ENCODE results near the gene XPO5.
A peak's percentile ranks its signal among the peaks of the same experiment; 100 is the strongest.
"Not testable (repeated sequence)": the region's sequence is repeated elsewhere in the genome, so short reads cannot be mapped to it uniquely, and the experiment has no call there.

The XPO5 gene

GRCh38 chr6:43575772-43576551 lies at the start of gene XPO5, which contains the start of gene POLH:
Gene XPO5 (minus strand): TSS chr6:43576038. CDS start chr6:43575864, 174 bp downstream.
Gene POLH (plus strand): TSS chr6:43576185. CDS start chr6:43582320, 6,135 bp downstream.
- peak; percentile 93 to 95 for DNase-seq

- DNase-seq, result no peak
These were observed 49.7 kb upstream of the XPO5 start for GRCh38 chr6:43625393-43625992.

- no peak for DNase-seq
These were observed 49.0 kb upstream of the XPO5 start for GRCh38 chr6:43624786-43625288.

GRCh38 chr6:43623880-43624785 lies 48.3 kb upstream of the XPO5 start:
- DNase-seq, result no peak

- DNase-seq, result no peak
These were observed 46.7 kb upstream of the XPO5 start for GRCh38 chr6:43622541-43622940.

- DNase-seq, result no peak
These were observed 46.0 kb upstream of the XPO5 start for GRCh38 chr6:43621836-43622180.

DNA sequence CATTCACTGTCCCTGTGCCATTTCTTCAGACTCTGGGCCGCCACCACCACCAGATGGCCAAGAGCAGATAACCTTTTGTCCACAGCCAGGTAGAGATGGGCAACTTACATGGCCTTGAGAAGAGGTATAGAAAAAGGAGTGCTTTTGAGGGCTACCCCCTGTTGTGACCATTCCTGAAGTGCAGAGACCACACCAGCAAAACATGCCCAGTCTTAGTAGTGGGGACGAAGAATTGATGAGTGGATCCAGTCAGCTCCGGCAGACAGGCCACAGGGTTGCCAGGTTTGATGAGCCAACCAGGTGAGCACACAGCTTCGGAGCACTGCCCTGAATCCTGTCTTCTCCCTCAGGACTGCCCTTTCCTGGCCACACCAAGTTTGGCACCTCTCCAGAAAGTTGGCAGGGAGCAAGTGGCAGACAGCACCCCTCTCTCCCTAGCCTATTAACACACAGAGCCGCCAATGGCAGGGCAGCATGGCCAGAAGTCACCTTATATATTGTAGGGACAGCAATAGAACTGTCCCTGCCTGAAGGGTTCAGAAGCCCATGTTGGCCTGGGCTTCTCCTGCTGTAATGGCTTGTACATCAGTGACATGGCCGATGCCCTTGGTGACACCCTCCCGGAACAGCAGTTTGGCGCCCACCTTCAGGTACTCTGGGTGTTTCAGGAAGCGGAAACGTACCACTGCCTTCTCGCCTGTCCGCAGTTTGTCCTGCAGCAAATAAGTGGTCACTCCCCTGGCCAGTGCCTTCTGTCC lies 45.4 kb upstream of the XPO5 start:
- no peak for DNase-seq

- no peak for DNase-seq
These were observed 41.1 kb upstream of the XPO5 start for GRCh38 chr6:43616725-43617472.

- DNase-seq, result no peak
These were observed 38.5 kb upstream of the XPO5 start for GRCh38 chr6:43614396-43614730.

DNA sequence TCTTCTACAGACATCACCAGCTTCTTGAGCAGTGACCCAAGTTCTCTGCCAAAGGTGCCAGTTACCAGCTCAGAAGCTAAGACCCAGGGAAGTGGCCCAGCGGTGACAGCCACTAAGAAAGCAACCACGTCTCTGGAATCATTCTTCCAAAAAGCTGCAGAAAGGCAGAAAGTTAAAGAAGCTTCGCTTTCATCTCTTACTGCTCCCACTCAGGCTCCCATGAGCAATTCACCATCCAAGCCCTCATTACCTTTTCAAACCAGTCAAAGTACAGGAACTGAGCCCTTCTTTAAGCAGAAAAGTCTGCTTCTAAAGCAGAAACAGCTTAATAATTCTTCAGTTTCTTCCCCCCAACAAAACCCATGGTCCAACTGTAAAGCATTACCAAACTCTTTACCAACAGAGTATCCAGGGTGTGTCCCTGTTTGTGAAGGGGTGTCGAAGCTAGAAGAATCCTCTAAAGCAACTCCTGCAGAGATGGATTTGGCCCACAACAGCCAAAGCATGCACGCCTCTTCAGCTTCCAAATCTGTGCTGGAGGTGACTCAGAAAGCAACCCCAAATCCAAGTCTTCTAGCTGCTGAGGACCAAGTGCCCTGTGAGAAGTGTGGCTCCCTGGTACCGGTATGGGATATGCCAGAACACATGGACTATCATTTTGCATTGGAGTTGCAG lies 38.0 kb upstream of the XPO5 start:
- no peak for DNase-seq

GRCh38 chr6:43610431-43610830 lies 34.6 kb upstream of the XPO5 start:
- no peak for DNase-seq

- no peak for DNase-seq
These were observed 33.6 kb upstream of the XPO5 start for GRCh38 chr6:43609402-43609801.

- DNase-seq, result no peak
These were observed 33.0 kb upstream of the XPO5 start for GRCh38 chr6:43608807-43609206.

DNA sequence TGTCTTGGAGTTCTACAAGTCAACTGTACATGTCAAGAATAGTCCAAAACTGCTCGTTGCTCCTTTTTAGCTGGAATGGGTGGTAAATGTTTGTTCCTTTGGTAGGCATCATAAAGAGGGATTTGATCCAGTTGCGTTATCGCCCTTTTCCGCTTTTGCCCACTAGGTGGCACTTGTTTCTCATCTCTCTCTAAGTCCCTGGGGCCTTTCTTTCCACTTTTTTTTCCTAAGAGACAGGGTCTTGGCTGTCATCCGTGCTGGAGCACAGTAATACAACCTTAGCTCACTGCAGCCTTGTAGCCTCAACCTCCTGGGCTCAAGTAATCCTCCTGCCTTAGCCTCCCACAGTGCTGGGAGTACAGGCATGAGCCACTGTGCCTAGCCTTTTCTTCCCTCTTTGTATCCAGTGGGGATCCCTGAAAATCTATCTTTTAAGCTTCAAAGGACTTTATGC lies 32.5 kb upstream of the XPO5 start:
- peak; percentile 65 to 70 for DNase-seq

DNA sequence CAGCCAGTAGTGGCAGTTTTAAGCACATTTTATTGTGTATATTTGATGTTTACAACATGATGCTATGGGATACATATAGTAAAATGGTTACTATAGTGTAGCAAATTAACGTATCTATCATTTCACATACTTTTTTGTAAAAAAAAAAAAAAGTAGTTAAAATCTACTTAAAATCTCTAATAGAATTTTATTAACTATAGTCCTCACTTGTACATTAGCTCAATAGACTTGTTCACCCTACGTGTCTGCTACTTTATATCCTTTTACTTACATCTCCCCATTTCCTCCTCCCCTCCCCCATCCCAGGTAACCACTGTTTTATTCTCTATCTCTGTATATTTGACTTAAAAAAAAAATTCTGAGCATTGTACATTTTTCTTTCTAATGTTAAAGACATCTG lies 30.2 kb upstream of the XPO5 start:
- no peak for DNase-seq

DNA sequence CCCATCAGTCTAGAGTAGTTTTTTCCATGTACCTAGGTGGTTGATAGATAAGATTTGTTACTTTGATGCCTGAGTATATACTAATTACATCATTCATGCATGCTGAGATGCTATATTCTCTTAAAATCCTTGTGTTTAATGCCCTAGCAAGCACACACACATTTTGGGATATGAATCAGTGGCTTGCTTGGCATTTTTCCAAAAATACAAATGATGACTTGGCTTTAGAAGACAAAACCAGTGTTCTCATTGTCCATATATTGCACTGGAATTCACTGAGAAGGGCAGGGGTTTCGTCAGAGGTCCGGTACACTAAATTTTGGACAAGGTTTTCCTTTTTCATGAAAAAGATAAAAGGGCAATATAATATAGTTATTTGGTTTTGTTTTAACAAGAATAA lies 28.3 kb upstream of the XPO5 start:
- DNase-seq, result no peak

DNA sequence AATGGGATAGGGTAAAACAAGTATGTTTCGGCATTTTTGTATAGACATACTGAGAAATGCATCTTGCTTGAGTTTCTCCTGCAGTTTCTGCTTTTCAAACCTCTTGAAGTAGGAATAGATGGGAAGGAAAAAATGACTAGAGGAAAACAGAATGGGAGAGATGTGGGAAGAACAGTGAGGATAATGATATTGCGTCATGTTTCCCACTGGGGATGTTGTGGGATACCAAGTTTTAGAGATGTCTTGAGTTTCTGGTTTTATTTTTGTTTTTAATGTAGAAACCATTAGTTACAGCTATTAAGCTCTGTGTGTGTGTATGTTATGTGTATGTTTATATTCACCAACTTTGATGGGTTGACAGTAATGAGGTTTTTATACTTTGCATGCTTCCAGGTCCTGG lies 24.8 kb upstream of the XPO5 start:
- no peak for DNase-seq

- DNase-seq, result no peak
These were observed 18.1 kb upstream of the XPO5 start for GRCh38 chr6:43593938-43594337.

- DNase-seq, result not testable (repeated sequence)
These were observed 13.7 kb upstream of the XPO5 start for GRCh38 chr6:43589564-43589963.

GRCh38 chr6:43588194-43588593 lies 12.4 kb upstream of the XPO5 start:
- DNase-seq, result no peak

DNA sequence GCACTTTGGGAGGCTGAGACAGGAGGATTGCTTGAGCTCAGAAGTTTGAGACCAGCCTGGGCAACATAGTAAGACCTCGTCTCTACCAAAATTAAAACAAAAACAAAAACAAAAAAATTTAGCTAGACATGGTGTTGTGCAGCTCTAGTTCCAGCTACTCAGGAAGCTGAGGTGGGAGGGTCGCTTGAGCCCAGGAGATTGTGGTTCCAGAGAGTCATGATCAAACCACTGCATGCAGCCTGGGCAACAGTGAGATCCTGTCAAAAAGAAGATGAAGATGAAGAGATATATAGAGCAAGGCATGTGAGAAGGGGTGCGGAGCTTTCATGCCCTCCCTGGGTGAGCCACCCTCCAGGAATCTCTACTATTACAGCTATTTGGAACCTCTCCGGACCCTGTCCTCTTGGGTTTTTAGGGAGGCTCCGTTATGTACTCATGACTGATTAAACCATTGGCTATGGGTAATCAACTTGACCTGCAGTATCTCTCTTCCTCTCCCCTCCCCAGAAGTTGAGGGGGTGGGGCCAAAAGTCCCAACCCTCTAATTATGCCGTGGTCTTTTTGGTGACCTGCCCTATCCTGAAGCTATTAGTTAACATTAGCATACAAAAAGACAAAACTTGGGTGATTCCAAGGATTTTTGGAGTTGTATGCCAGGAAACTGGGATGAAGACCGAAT lies 9.2 kb upstream of the XPO5 start:
- DNase-seq, result no peak

Measured in NCI-H2081 (cell line).